Mesenchymal stem cell (in vitro differentiated cells and primary cell): ENCODE measurements around the gene CCDC80.

Experiments used
- DNase-seq: peaks from one replicate; pipeline ENCODE4 v3.0.0-alpha.2; 2013
- H2AFZ ChIP-seq: one replicate; pipeline ENCODE4 v1.6.1; 2013; ENCODE audit warnings: low read depth, mild to moderate bottlenecking, control low read depth, inconsistent platforms, low read length, moderate library complexity
- H2AK5ac ChIP-seq: 2 replicates; pipeline ENCODE4 v1.6.1; 2013; ENCODE audit warnings: low read length, moderate library complexity, mild to moderate bottlenecking, inconsistent platforms; ENCODE audit not compliant: severe bottlenecking
- H2BK120ac ChIP-seq: one replicate; pipeline ENCODE4 v1.6.1; 2013; ENCODE audit warnings: low read depth, mild to moderate bottlenecking, inconsistent platforms, low read length, moderate library complexity
- H2BK12ac ChIP-seq, 2 experiments: one replicate each; pipeline ENCODE4 v1.6.1; 2013; ENCODE audit warnings: inconsistent platforms in 2 of 2, low read length in 2 of 2, mild to moderate bottlenecking in 2 of 2, moderate library complexity in 2 of 2, control low read depth in 1 of 2
- H2BK15ac ChIP-seq: one replicate; pipeline ENCODE4 v1.6.1; 2013; ENCODE audit warnings: mild to moderate bottlenecking, low read depth, inconsistent platforms; ENCODE audit not compliant: poor library complexity, severe bottlenecking
- H2BK5ac ChIP-seq: 2 replicates; pipeline ENCODE4 v1.6.1; 2013; ENCODE audit warnings: low read depth, mild to moderate bottlenecking, low read length, control low read depth, inconsistent platforms; ENCODE audit not compliant: poor library complexity, severe bottlenecking
- H3K14ac ChIP-seq, 2 experiments: one replicate each; pipeline ENCODE4 v1.6.1; 2013; ENCODE audit warnings: inconsistent platforms in 2 of 2, low read length in 2 of 2, control low read depth in 1 of 2, mild to moderate bottlenecking in 1 of 2, moderate library complexity in 1 of 2
- H3K18ac ChIP-seq, 2 experiments: one replicate each; pipeline ENCODE4 v1.6.1; 2013; ENCODE audit warnings: inconsistent platforms in 2 of 2, low read length in 2 of 2, control low read depth in 1 of 2, low read depth in 1 of 2, mild to moderate bottlenecking in 1 of 2
- H3K23ac ChIP-seq, 2 experiments: one replicate each; pipeline ENCODE4 v1.6.1; 2013; ENCODE audit warnings: inconsistent platforms in 2 of 2, low read length in 2 of 2, mild to moderate bottlenecking in 2 of 2, moderate library complexity in 2 of 2, control low read depth in 1 of 2
- H3K27ac ChIP-seq: 2 replicates; pipeline ENCODE4 v1.5.1; 2013; ENCODE audit warnings: mild to moderate bottlenecking, moderate library complexity, low read length, control low read depth, inconsistent platforms; ENCODE audit not compliant: poor library complexity, severe bottlenecking
- H3K27me3 ChIP-seq, 2 experiments: 2 replicates each; pipeline versions ENCODE4 v1.6.1 to v1.7.0; 2013; ENCODE audit warnings: low read length in 2 of 2, mild to moderate bottlenecking in 2 of 2, moderate library complexity in 2 of 2, control low read depth in 1 of 2, inconsistent platforms in 1 of 2; ENCODE audit not compliant: control insufficient read depth in 1 of 2, insufficient read depth in 1 of 2
- H3K36me3 ChIP-seq, 2 experiments: 2 replicates each; pipeline versions ENCODE4 v1.6.1 to v1.7.0; 2013; ENCODE audit warnings: low read length in 2 of 2, control low read depth in 1 of 2, inconsistent platforms in 1 of 2, low read depth in 1 of 2, mild to moderate bottlenecking in 1 of 2; ENCODE audit not compliant: insufficient read depth in 2 of 2, control insufficient read depth in 1 of 2
- H3K4ac ChIP-seq, 2 experiments: one replicate each; pipeline ENCODE4 v1.6.1; 2013; ENCODE audit warnings: inconsistent platforms in 2 of 2, low read length in 2 of 2, mild to moderate bottlenecking in 2 of 2, moderate library complexity in 2 of 2, control low read depth in 1 of 2, low read depth in 1 of 2
- H3K4me1 ChIP-seq: 2 replicates; pipeline ENCODE4 v1.6.1; 2013; ENCODE audit warnings: low read depth, low read length, control low read depth; ENCODE audit not compliant: control insufficient read depth, insufficient read depth
- H3K4me2 ChIP-seq: 2 replicates; pipeline ENCODE4 v1.6.1; 2013; ENCODE audit warnings: low read length, mild to moderate bottlenecking, inconsistent platforms; ENCODE audit not compliant: poor library complexity, severe bottlenecking
- H3K4me3 ChIP-seq, 2 experiments: 2 replicates each; pipeline versions ENCODE4 v1.5.1 to v1.7.0; 2013; ENCODE audit warnings: low read length in 2 of 2, mild to moderate bottlenecking in 2 of 2, control low read depth in 1 of 2, low read depth in 1 of 2; ENCODE audit not compliant: insufficient read depth in 1 of 2
- H3K79me1 ChIP-seq: replicated peaks from 2 replicates; pipeline ENCODE4 v1.6.1; 2013; ENCODE audit warnings: mild to moderate bottlenecking, control low read depth, low read length, inconsistent platforms; ENCODE audit not compliant: poor library complexity, severe bottlenecking
- H3K9ac ChIP-seq: 2 replicates; pipeline ENCODE4 v1.7.0; 2013; ENCODE audit warnings: mild to moderate bottlenecking, low read length, moderate library complexity
- H3K9me3 ChIP-seq: 2 replicates; pipeline ENCODE4 v1.7.0; 2013; ENCODE audit warnings: mild to moderate bottlenecking, low read length; ENCODE audit not compliant: control insufficient read depth
- H4K8ac ChIP-seq: one replicate; pipeline ENCODE4 v1.6.1; 2013; ENCODE audit warnings: inconsistent platforms, mild to moderate bottlenecking, low read length, moderate library complexity
- H4K91ac ChIP-seq: one replicate; pipeline ENCODE4 v1.6.1; 2013; ENCODE audit warnings: mild to moderate bottlenecking, low read length, inconsistent platforms
- WGBS: methylation state at CpG from one replicate; pipeline ENCODE4 v1.1.7; 2013; ENCODE audit warnings: mixed read lengths; 5-methylcytosine and 5-hydroxymethylcytosine counted together

CCDC80 gene

DNA sequence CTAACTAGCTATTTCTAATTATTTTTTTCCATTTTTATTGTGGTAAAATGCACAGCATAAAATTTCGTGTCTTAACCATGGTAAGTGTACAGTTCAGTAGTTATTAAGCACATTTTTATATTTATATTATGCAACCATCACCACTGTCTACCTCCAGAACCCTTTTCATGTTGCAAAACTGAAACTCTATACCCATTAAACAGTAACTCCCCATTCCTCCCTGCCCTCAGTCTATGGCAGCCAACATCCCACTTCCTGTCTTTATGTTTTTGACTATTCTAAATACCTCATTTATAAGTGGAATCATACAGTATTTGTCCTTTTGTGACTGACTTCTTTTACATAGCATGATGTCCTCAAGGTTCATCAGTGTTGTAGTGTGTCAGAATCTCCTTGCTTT lies 53.6 kb downstream of the CCDC80 start:
- Histone ChIP-seq H3K14ac (no peak overlapping the region), H2BK15ac (no peak overlapping the region), H2BK5ac (no peak overlapping the region), H3K4me1 (no peaks in the 10 kb centered on the region), H3K4me2 (no peak overlapping the region), H2AFZ (no peak overlapping the region), H3K36me3 (peaks cover 0 to 54% of the 10 kb centered on the region in 2 experiments), H4K8ac (no peak overlapping the region), H2BK120ac (no peak overlapping the region), H3K9ac (no peak overlapping the region), H3K4me3 (no peak overlapping the region), H2BK12ac (no peak overlapping the region), H2AK5ac (no peak overlapping the region), H3K23ac (no peak overlapping the region), H4K91ac (no peak overlapping the region), H3K27ac (no peak overlapping the region), H3K79me1 (no peaks in the 10 kb centered on the region), H3K4ac (no peak overlapping the region), H3K9me3 (no peaks in the 10 kb centered on the region), H3K18ac (no peak overlapping the region), H3K27me3 (no peaks in the 10 kb centered on the region)
- no peak for DNase-seq
- no CpG with 5 or more reads among the region's 1 CpG for WGBS

- no peak overlapping the region for H2AFZ ChIP-seq
- H3K4ac ChIP-seq = no peak overlapping the region
- no peak overlapping the region for H3K27ac ChIP-seq
- no peak overlapping the region for H2BK15ac ChIP-seq
- H3K79me1 ChIP-seq = no peaks in the 10 kb centered on the region
- no peaks in the 10 kb centered on the region for H3K9me3 ChIP-seq
- no peaks in the 10 kb centered on the region for H3K27me3 ChIP-seq
- H3K4me2 ChIP-seq = no peak overlapping the region
- H3K36me3 ChIP-seq = peaks cover 0 to 63% of the 10 kb centered on the region in 2 experiments
- H3K4me1 ChIP-seq = no peaks in the 10 kb centered on the region
- H3K9ac ChIP-seq = no peak overlapping the region
- no peak overlapping the region for H3K18ac ChIP-seq
- H2AK5ac ChIP-seq = no peak overlapping the region
- no peak for DNase-seq
- no peak overlapping the region for H4K91ac ChIP-seq
- no peak overlapping the region for H3K4me3 ChIP-seq
- no peak overlapping the region for H3K23ac ChIP-seq
- no peak overlapping the region for H2BK120ac ChIP-seq
- no peak overlapping the region for H2BK5ac ChIP-seq
- H3K14ac ChIP-seq = no peak overlapping the region
- H2BK12ac ChIP-seq = no peak overlapping the region
- H4K8ac ChIP-seq = no peak overlapping the region
Measured at GRCh38 chr3:112585782-112586181, 55.2 kb downstream of the CCDC80 start.

GRCh38 chr3:112583105-112583504 lies 57.8 kb downstream of the CCDC80 start:
- WGBS = 65% methylated on average over 2 of the region's 3 CpGs
- DNase-seq = no peak

DNA sequence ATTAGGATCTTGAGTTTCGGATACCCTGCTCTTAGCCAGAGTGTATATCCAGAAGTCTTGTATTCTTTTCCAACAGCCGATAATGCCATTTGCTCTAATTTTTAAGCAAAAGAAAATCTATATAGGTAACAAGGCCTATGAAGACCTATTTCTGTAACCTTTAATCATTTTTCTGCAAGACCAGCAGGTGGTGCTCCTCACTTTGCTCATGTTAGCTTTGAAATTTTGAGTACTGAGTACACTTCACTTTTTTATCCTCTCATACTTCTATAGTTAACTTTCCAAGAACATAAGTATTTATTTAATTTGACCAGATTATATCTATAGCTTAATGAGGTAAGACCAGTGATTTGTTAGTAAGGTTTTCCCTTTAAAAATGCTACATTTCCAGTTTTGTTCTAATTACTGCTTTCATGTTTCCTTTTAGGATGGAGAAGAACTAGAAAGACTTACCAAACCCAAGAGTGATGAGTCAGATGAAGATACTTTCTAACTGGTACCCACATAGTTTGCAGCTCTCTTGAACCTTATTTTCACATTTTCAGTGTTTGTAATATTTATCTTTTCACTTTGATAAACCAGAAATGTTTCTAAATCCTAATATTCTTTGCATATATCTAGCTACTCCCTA lies 58.6 kb downstream of the CCDC80 start:
- Histone ChIP-seq H3K14ac (no peak overlapping the region), H2BK12ac (no peak overlapping the region), H2AFZ (no peak overlapping the region), H3K79me1 (peaks cover 3% of the 10 kb centered on the region), H3K27me3 (no peaks in the 10 kb centered on the region), H3K18ac (no peak overlapping the region), H3K4ac (no peak overlapping the region), H4K91ac (no peak overlapping the region), H3K4me1 (no peaks in the 10 kb centered on the region), H2BK15ac (no peak overlapping the region), H2BK120ac (no peak overlapping the region), H2BK5ac (no peak overlapping the region), H3K27ac (no peak overlapping the region), H2AK5ac (no peak overlapping the region), H3K9me3 (no peaks in the 10 kb centered on the region), H3K9ac (peak overlapping the region; percentile 82), H3K4me2 (no peak overlapping the region), H3K4me3 (no peak overlapping the region), H4K8ac (no peak overlapping the region), H3K23ac (no peak overlapping the region), H3K36me3 (peaks cover 0 to 66% of the 10 kb centered on the region in 2 experiments)
- 0% methylated on average over 1 of the region's 2 CpGs for WGBS
- peak; percentile 68 for DNase-seq

More at GRCh38 chr3:112583105-112583504, 57.8 kb downstream of the CCDC80 start:
- H3K79me1 ChIP-seq = peaks cover 3% of the 10 kb centered on the region
- no peak overlapping the region for H4K8ac ChIP-seq
- peaks cover 0 to 72% of the 10 kb centered on the region in 2 experiments for H3K36me3 ChIP-seq
- H2BK12ac ChIP-seq = no peak overlapping the region
- no peak overlapping the region for H4K91ac ChIP-seq
- no peak overlapping the region for H3K4me3 ChIP-seq
- no peak overlapping the region for H3K18ac ChIP-seq
- H3K4me2 ChIP-seq = no peak overlapping the region
- H3K14ac ChIP-seq = no peak overlapping the region
- no peaks in the 10 kb centered on the region for H3K4me1 ChIP-seq
- H3K9me3 ChIP-seq = no peaks in the 10 kb centered on the region
- no peak overlapping the region for H2AK5ac ChIP-seq
- H2BK5ac ChIP-seq = no peak overlapping the region
- H2AFZ ChIP-seq = no peak overlapping the region
- peak overlapping the region; percentile 23 for H3K9ac ChIP-seq
- no peak overlapping the region for H3K23ac ChIP-seq
- no peaks in the 10 kb centered on the region for H3K27me3 ChIP-seq
- H2BK15ac ChIP-seq = no peak overlapping the region
- H3K4ac ChIP-seq = no peak overlapping the region
- H2BK120ac ChIP-seq = no peak overlapping the region
- no peak overlapping the region for H3K27ac ChIP-seq
